ENCODE data around the gene CSTF3. TPM values are rescaled to one million over a fixed set of nuclear protein-coding genes. Genes with fewer than 3 reads are reported as not detected.

CSTF3 gene
- total and polyA plus RNA-seq, 9 of the 15 experiments (the other 6 are each of a cell fraction or from before 2014, with no cell fraction given) = 37.0 to 111 (median 61.0) TPM

GRCh38 chr11:33039274-33040032 lies 121.8 kb downstream of the CSTF3 start, which contains the start of gene TCP11L1 (continued):
- TF ChIP-seq HBP1 (CRISPR knock-in tag; IDR thresholded peaks at IDR 0.05) (no peak), ARID3A (IDR thresholded peaks at IDR 0.05; ENCODE audit: borderline replicate concordance, low read depth, low read length) (no peak), PTTG1 (tag; IDR thresholded peaks at IDR 0.05; ENCODE audit: low read depth) (no peak), ZNF79 (CRISPR knock-in tag; IDR thresholded peaks at IDR 0.05; ENCODE audit: low read depth) (no peak), POLR2AphosphoS2 (IDR thresholded peaks at IDR 0.05; ENCODE audit: low read length) (no peak), SMAD3 (CRISPR knock-in tag; conservative IDR thresholded peaks at IDR 0.05) (no peak), ZEB2 (IDR thresholded peaks at IDR 0.05) (no peak), ATF7 (IDR thresholded peaks at IDR 0.05) (peak; percentile 45), ZNF699 (CRISPR knock-in tag; IDR thresholded peaks at IDR 0.05; ENCODE audit: insufficient replicate concordance) (no peak), TFAM (CRISPR knock-in tag; conservative IDR thresholded peaks at IDR 0.05) (no peak), NONO (IDR thresholded peaks at IDR 0.05; ENCODE audit: low read depth in 2 of 2, low read length in 1 of 2) (peak; percentile 54 to 59; a peak in 2 of 4 replicates), MCM3 (IDR thresholded peaks at IDR 0.05) (no peak), IFI16 (CRISPR knock-in tag; IDR thresholded peaks at IDR 0.05) (no peak), NFE2L1 (tag; IDR thresholded peaks at IDR 0.05; ENCODE audit: borderline replicate concordance, low read depth) (no peak), MXD1 (CRISPR knock-in tag; IDR thresholded peaks at IDR 0.05; ENCODE audit: borderline replicate concordance, poor library complexity, severe bottlenecking) (no peak), ZNF12 (CRISPR knock-in tag; IDR thresholded peaks at IDR 0.05) (no peak)
